ENCODE measurements around the gene TANGO2. TPM values are rescaled to one million over a fixed set of nuclear protein-coding genes. Genes with fewer than 3 reads are reported as not detected.

Gene TANGO2
- total and polyA plus RNA-seq, 9 of the 15 experiments (the other 6 are each of a cell fraction or from before 2014, with no cell fraction given): 15.5 to 94.9 (median 70.1) TPM

DNA sequence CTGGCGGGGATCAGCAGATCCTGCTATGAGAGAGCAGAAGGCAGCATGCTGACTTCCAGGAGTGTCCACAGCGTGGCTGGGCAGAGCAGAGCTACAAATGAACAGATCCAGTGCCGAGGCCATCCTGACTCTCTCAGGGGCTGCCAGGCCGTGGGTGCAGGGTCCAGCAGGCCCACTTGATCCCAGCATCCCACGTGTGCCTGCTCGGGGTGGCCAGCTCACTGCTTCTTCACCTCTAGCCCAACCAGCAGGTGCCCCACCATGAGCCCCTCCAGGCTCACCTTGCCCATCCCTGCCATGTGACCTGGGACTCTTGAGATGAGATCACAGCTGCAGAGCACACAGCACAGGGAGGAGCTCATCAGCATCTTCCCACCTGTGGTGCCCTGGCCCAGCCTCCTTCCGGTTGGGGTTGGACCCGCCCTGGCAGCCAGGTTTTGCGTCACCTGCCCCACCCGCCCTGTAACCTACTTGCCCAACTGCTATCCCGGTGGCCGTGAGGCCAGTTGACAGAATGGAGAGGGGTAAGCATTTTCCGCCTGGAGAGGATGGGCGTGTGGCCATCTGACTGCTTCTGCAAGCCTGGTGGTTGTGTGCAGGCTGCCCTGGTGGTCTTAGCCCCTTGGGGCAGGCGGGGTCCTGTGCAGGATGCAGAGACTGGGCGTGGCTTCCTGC lies 11.0 kb downstream of the TANGO2 start:
- H3K9me3 ChIP-seq (replicated peaks; ENCODE audit: control insufficient read depth, insufficient read depth, low read depth, low read length): no peaks in the 10 kb centered on the region
- H3K27ac ChIP-seq (ENCODE audit: extremely low read depth, low read depth, low read length): no peak overlapping the region
- H4K20me1 ChIP-seq (replicated peaks; ENCODE audit: control insufficient read depth, insufficient read depth, low read length): peaks cover 78% of the 10 kb centered on the region
- ChIA-PET POLR2A (interaction anchor here (0.5 to 6.4 kb wide), 9 partner anchors 11 to 88 kb away, joined by 3 to 54 read pairs (median 4); partner anchors contain the start of gene TANGO2), CTCF (ENCODE audit: low intra/inter-chr PET ratio) (no interaction called here)
- H3K9ac ChIP-seq (ENCODE audit: insufficient read depth in 1 of 2, low read depth in 2 of 2, low read length in 2 of 2): peak overlapping the region in 1 of 2 experiments; percentile 56; a peak in 2 of 4 replicates
- peaks cover 17 to 64% of the 10 kb centered on the region in 2 experiments; a peak in 4 of 5 replicates for H3K4me1 ChIP-seq (replicated peaks in 1 of 2; ENCODE audit: control insufficient read depth in 2 of 2, insufficient read depth in 2 of 2, low read length in 2 of 2)
- no peak overlapping the region for H3K4me2 ChIP-seq (ENCODE audit: insufficient read depth, low read length)
- 93% methylated on average over 16 of the region's 16 CpGs for WGBS (ENCODE audit: insufficient coverage, low coverage, missing lambda C conversion rate)
- FAIRE-seq (no peak), ATAC-seq (no peak), DNase-seq (ENCODE audit: extremely low read depth in 1 of 4, low spot score in 3 of 4) (no peak)
- no TSS peak for BruUV-seq (replicated peaks)
- H3K4me3 ChIP-seq: no peak overlapping the region
- in situ Hi-C loops (cut with MboI) (no loop called here), intact Hi-C loops (cut with micrococcal nuclease) (no loop called here)
- peaks cover 78% of the 10 kb centered on the region for H3K79me2 ChIP-seq (ENCODE audit: control insufficient read depth, insufficient read depth, low read length)
- H3K36me3 ChIP-seq (ENCODE audit: control insufficient read depth, insufficient read depth, low read length): peaks cover 66% of the 10 kb centered on the region
- H3K9me1 ChIP-seq (ENCODE audit: control insufficient read depth, insufficient read depth, low read length): peaks cover 25% of the 10 kb centered on the region
- no peaks in the 10 kb centered on the region for H3K27me3 ChIP-seq (ENCODE audit: control insufficient read depth in 2 of 2, insufficient read depth in 2 of 2, low read length in 2 of 2)
- no peak overlapping the region for H2AFZ ChIP-seq (ENCODE audit: low read depth, low read length)
- TF ChIP-seq HMGN3 (IDR thresholded peaks at IDR 0.05; ENCODE audit: borderline replicate concordance, extremely low read depth, insufficient read length, low read depth, low read length): peak; percentile 25
- TF ChIP-seq ZC3H8 (IDR thresholded peaks at IDR 0.05): no peak
- no peak for TF ChIP-seq GTF2A2 (tag; IDR thresholded peaks at IDR 0.05)
- TF ChIP-seq, protein P1, sequence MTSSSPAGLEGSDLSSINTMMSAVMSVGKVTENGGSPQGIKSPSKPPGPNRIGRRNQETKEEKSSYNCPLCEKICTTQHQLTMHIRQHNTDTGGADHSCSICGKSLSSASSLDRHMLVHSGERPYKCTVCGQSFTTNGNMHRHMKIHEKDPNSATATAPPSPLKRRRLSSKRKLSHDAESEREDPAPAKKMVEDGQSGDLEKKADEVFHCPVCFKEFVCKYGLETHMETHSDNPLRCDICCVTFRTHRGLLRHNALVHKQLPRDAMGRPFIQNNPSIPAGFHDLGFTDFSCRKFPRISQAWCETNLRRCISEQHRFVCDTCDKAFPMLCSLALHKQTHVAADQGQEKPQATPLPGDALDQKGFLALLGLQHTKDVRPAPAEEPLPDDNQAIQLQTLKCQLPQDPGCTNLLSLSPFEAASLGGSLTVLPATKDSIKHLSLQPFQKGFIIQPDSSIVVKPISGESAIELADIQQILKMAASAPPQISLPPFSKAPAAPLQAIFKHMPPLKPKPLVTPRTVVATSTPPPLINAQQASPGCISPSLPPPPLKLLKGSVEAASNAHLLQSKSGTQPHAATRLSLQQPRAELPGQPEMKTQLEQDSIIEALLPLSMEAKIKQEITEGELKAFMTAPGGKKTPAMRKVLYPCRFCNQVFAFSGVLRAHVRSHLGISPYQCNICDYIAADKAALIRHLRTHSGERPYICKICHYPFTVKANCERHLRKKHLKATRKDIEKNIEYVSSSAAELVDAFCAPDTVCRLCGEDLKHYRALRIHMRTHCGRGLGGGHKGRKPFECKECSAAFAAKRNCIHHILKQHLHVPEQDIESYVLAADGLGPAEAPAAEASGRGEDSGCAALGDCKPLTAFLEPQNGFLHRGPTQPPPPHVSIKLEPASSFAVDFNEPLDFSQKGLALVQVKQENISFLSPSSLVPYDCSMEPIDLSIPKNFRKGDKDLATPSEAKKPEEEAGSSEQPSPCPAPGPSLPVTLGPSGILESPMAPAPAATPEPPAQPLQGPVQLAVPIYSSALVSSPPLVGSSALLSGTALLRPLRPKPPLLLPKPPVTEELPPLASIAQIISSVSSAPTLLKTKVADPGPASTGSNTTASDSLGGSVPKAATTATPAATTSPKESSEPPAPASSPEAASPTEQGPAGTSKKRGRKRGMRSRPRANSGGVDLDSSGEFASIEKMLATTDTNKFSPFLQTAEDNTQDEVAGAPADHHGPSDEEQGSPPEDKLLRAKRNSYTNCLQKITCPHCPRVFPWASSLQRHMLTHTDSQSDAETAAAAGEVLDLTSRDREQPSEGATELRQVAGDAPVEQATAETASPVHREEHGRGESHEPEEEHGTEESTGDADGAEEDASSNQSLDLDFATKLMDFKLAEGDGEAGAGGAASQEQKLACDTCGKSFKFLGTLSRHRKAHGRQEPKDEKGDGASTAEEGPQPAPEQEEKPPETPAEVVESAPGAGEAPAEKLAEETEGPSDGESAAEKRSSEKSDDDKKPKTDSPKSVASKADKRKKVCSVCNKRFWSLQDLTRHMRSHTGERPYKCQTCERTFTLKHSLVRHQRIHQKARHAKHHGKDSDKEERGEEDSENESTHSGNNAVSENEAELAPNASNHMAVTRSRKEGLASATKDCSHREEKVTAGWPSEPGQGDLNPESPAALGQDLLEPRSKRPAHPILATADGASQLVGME (CRISPR knock-in tag; IDR thresholded peaks at IDR 0.05): 0 out of 2 replicates have a peak, but pooled peaks have one; percentile 24
- no peak for TF ChIP-seq PHF20 (IDR thresholded peaks at IDR 0.05; ENCODE audit: partially characterized antibody)
- TF ChIP-seq ZNF57 (CRISPR knock-in tag; IDR thresholded peaks at IDR 0.05): no peak
- TF ChIP-seq, protein P2, sequence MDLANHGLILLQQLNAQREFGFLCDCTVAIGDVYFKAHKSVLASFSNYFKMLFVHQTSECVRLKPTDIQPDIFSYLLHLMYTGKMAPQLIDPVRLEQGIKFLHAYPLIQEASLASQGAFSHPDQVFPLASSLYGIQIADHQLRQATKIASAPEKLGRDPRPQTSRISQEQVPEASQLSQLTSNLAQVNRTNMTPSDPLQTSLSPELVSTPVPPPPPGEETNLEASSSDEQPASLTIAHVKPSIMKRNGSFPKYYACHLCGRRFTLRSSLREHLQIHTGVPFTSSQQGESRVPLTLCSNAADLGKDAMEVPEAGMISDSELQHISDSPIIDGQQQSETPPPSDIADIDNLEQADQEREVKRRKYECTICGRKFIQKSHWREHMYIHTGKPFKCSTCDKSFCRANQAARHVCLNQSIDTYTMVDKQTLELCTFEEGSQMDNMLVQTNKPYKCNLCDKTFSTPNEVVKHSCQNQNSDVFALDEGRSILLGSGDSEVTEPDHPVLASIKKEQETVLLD (IDR thresholded peaks at IDR 0.05): no peak
- no peak for TF ChIP-seq ZNF217 (CRISPR knock-in tag; IDR thresholded peaks at IDR 0.05)
- peak; percentile 31 for TF ChIP-seq FIP1L1 (IDR thresholded peaks at IDR 0.05; ENCODE audit: low read depth, low read length, poor library complexity, severe bottlenecking)
- no peak for TF ChIP-seq DMBX1 (CRISPR knock-in tag; IDR thresholded peaks at IDR 0.05; ENCODE audit: borderline replicate concordance)
- TF ChIP-seq POLR3A (IDR thresholded peaks at IDR 0.05; ENCODE audit: borderline replicate concordance, extremely low read depth, insufficient read depth, insufficient read length): no peak
- TF ChIP-seq ZNF41 (CRISPR knock-in tag; conservative IDR thresholded peaks at IDR 0.05): no peak
- no peak for TF ChIP-seq RCOR1 (IDR thresholded peaks at IDR 0.05; ENCODE audit: borderline replicate concordance in 1 of 2, low read depth in 2 of 2, low read length in 2 of 2)
- no peak for TF ChIP-seq SAP30 (IDR thresholded peaks at IDR 0.05; ENCODE audit: borderline replicate concordance, insufficient read depth, low read depth, low read length, poor library complexity, severe bottlenecking)

Measured in K562 (cell line).